A673 (cell line): ENCODE data around the gene CTTNBP2NL.

Experiments
- EZH2 ChIP-seq: fragments of 200-600 bp; sonication (generic); IDR thresholded peaks from 2 replicates; pipeline ENCODE4 v1.6.1; 2017; ENCODE audit warnings: borderline replicate concordance, low read depth, mild to moderate bottlenecking, mixed read lengths, antibody characterized with exemption, low read length; ENCODE audit not compliant: poor library complexity, severe bottlenecking
- TF ChIP-seq, protein P1 (sequence below): fragments of 300-800, 200-600 bp; sonication (generic); conservative IDR thresholded peaks from 2 replicates; pipeline ENCODE4 v1.5.1; 2017; ENCODE audit warnings: low read depth, mild to moderate bottlenecking, antibody characterized with exemption, low read length, moderate library complexity, mixed read lengths

DNA sequence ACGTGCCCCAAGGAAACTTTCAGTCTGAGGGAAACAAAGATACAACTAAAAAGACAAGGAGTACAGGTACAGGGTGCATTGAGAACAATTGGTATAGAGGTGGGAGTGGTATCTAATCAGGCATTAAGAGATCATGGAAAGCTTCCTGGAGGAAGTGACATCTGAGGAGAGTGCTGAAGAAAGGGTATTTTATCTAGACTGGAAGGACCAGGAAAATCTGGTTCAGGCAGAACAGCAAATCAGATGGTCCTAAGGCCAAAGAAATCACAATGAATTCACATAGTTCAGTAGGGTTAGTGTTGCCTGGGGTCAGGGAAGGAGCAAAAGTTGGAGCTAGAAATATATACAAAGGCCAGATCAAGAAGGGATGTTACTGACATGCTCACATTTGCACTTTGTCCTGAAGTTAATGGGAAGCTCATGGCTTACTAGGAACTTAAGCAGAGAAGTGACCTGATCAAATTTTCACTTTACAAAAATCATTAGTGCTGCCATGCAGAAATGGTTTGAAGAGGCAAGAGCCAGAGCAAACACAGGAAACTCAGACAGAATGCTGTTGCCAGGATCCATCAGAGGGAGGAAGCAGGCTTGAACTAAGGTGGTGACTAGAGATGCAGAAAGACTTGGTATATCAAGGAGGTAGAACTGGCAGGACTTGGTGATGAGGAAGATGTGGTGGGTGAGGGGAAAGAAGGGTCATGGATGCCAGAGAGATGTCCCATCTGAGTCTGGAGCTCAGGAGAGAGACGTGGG is 14.5 kb upstream of the CTTNBP2NL start:
- TF ChIP-seq, protein P1, sequence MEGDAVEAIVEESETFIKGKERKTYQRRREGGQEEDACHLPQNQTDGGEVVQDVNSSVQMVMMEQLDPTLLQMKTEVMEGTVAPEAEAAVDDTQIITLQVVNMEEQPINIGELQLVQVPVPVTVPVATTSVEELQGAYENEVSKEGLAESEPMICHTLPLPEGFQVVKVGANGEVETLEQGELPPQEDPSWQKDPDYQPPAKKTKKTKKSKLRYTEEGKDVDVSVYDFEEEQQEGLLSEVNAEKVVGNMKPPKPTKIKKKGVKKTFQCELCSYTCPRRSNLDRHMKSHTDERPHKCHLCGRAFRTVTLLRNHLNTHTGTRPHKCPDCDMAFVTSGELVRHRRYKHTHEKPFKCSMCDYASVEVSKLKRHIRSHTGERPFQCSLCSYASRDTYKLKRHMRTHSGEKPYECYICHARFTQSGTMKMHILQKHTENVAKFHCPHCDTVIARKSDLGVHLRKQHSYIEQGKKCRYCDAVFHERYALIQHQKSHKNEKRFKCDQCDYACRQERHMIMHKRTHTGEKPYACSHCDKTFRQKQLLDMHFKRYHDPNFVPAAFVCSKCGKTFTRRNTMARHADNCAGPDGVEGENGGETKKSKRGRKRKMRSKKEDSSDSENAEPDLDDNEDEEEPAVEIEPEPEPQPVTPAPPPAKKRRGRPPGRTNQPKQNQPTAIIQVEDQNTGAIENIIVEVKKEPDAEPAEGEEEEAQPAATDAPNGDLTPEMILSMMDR = no peak
- no peak for TF ChIP-seq EZH2
